Diencephalon (tissue), 1 donor: ENCODE results near the gene RAB3IP. TPM values are rescaled to one million over a fixed set of nuclear protein-coding genes. Genes with fewer than 3 reads are reported as not detected.

ENCODE experiments used
- total RNA-seq: library from RNA; depleted of rRNA; stranded (reverse); fragments of >200 nt; gene quantifications from one replicate; pipeline ENCODE4 v1.2.3, GENCODE V29; 2014

RAB3IP gene, protein sequence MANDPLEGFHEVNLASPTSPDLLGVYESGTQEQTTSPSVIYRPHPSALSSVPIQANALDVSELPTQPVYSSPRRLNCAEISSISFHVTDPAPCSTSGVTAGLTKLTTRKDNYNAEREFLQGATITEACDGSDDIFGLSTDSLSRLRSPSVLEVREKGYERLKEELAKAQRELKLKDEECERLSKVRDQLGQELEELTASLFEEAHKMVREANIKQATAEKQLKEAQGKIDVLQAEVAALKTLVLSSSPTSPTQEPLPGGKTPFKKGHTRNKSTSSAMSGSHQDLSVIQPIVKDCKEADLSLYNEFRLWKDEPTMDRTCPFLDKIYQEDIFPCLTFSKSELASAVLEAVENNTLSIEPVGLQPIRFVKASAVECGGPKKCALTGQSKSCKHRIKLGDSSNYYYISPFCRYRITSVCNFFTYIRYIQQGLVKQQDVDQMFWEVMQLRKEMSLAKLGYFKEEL
- total RNA-seq: 51.0 TPM

DNA sequence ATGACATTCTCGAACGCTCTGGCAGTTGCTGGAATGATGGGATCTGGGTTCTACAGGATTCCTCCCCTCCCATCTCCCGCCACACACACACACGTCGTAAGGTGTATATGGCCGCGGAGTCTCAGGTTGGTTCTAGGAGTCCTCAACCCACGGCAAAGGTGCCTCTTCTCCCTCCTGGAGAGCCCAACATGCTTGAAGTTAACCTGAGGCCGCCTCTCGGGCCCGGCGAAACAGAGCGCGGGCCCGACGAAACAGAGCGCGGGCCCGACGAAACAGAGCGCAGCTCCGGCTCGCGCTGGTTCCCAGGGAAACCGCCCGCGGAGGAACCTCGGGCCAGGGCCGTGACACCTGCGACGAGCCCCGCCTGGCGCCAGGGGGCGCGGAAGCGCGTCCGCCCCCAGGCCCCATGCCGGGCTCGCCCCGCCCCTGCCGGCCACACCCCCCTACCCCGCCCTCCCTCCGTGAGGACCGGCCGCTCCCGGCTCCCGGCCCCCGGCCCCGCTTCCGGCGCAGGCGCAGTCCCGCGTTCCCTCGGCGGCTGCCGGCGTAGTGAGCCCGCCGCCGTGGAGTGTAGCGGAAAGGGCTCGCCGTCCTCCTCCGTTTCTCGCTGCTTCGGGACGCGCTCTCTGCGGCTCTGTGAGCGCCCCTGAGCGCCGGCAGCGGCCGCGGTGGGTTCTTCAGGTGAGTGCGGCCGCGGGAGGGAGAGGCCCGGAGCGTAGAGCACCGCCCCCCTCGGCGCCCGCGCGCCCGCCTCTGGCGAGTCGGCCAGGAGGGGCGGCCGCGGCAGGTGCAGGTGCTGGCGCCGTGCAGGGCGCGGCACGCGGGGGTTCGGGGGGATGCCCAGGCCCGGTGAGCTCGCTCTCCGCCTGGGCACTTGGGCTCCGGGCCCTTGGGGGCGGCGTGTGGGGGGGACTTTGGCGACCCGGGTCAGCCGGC lies at the start of gene RAB3IP:
Gene RAB3IP, plus strand, starts transcription at position 510 of the 936 bp plus-strand sequence. CDS start 16,549 bp downstream, outside the sequence.

GRCh38 chr12:69698769-69699540 lies 39.7 kb upstream of the RAB3IP start, which contains the start of gene BEST3:
BEST3 (minus strand) TSS chr12:69699303; CDS start chr12:69697798, 1,505 bp downstream.

GRCh38 chr12:69824966-69825560 lies 86.4 kb downstream of the RAB3IP start, which contains the start of gene MYRFL:
MYRFL (plus strand) TSS chr12:69825227; CDS start chr12:69825518, 291 bp downstream.

Other genes starting within 250 kb of the RAB3IP start
- 239 TPM for gene CCT2, start 153.4 kb upstream of the RAB3IP start, total RNA-seq
- not detected for gene LRRC10, start 128.0 kb upstream of the RAB3IP start, total RNA-seq
- gene BEST3, start 39.6 kb upstream of the RAB3IP start, total RNA-seq: 11.5 TPM
- gene MYRFL, start 86.4 kb downstream of the RAB3IP start, total RNA-seq: 1.4 TPM